Neural crest cell (in vitro differentiated cells): Measurements from ENCODE around the gene MON2. TPM values are rescaled to one million over a fixed set of nuclear protein-coding genes. Genes with fewer than 3 reads are reported as not detected.
A peak's percentile ranks its signal among the peaks of the same experiment; 100 is the strongest.

Source experiments
- DNase-seq: peaks from one replicate; pipeline ENCODE4 v3.0.0; 2021; ENCODE audit warnings: low read depth, mixed read lengths, low spot score
- H3K27ac Mint-ChIP-seq: one replicate; pipeline ENCODE4 v1.8.0; 2021; ENCODE audit warnings: mild to moderate bottlenecking, mixed read lengths; ENCODE audit not compliant: unreplicated experiment
- H3K27me3 Mint-ChIP-seq: 2 replicates; pipeline ENCODE4 v1.8.0; 2021; ENCODE audit warnings: low read depth, mild to moderate bottlenecking, mixed read lengths
- H3K36me3 Mint-ChIP-seq: 2 replicates; pipeline ENCODE4 v1.8.0; 2021; ENCODE audit warnings: low read depth, mild to moderate bottlenecking, mixed read lengths
- H3K4me1 Mint-ChIP-seq: 2 replicates; pipeline ENCODE4 v1.8.0; 2021; ENCODE audit warnings: mixed read lengths
- H3K4me3 Mint-ChIP-seq: one replicate; pipeline ENCODE4 v1.8.0; 2021; ENCODE audit warnings: mild to moderate bottlenecking, mixed read lengths
- H3K9me3 Mint-ChIP-seq: 2 replicates; pipeline ENCODE4 v1.8.0; 2021; ENCODE audit warnings: mixed read lengths
- total RNA-seq: library from RNA; stranded (reverse); gene quantifications from 2 replicates; pipeline ENCODE4 v1.2.1, GENCODE V29; 2021
- TF ChIP-seq, protein P1 (sequence below): fragments of 200-600 bp; sonication (generic); conservative IDR thresholded peaks from 2 replicates; pipeline ENCODE4 v1.5.0; 2021; ENCODE audit warnings: antibody characterized with exemption, mild to moderate bottlenecking

The MON2 gene
- total RNA-seq, 1 donor from 2014 or later = 40.1 TPM

- H3K27ac Mint-ChIP-seq = no peak overlapping the region
- TF ChIP-seq, protein P1, sequence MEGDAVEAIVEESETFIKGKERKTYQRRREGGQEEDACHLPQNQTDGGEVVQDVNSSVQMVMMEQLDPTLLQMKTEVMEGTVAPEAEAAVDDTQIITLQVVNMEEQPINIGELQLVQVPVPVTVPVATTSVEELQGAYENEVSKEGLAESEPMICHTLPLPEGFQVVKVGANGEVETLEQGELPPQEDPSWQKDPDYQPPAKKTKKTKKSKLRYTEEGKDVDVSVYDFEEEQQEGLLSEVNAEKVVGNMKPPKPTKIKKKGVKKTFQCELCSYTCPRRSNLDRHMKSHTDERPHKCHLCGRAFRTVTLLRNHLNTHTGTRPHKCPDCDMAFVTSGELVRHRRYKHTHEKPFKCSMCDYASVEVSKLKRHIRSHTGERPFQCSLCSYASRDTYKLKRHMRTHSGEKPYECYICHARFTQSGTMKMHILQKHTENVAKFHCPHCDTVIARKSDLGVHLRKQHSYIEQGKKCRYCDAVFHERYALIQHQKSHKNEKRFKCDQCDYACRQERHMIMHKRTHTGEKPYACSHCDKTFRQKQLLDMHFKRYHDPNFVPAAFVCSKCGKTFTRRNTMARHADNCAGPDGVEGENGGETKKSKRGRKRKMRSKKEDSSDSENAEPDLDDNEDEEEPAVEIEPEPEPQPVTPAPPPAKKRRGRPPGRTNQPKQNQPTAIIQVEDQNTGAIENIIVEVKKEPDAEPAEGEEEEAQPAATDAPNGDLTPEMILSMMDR = no peak
- no peaks in the 10 kb centered on the region for H3K36me3 Mint-ChIP-seq
- H3K9me3 Mint-ChIP-seq = no peaks in the 10 kb centered on the region
- DNase-seq = no peak
- peaks cover 7% of the 10 kb centered on the region for H3K4me1 Mint-ChIP-seq
- no peak overlapping the region for H3K4me3 Mint-ChIP-seq
- no peaks in the 10 kb centered on the region for H3K27me3 Mint-ChIP-seq
Measured at GRCh38 chr12:62597253-62597652, 130.6 kb downstream of the MON2 start.

- Mint-ChIP-seq H3K36me3 (no peaks in the 10 kb centered on the region), H3K4me3 (no peak overlapping the region), H3K27ac (no peak overlapping the region), H3K9me3 (no peaks in the 10 kb centered on the region), H3K4me1 (peaks cover 8% of the 10 kb centered on the region), H3K27me3 (peaks cover 4% of the 10 kb centered on the region)
- DNase-seq = no peak
- TF ChIP-seq, protein P1 = no peak
Measured at GRCh38 chr12:62598846-62599245, 132.2 kb downstream of the MON2 start.

- H3K36me3 Mint-ChIP-seq = peaks cover 3% of the 10 kb centered on the region
- peaks cover 4% of the 10 kb centered on the region for H3K27me3 Mint-ChIP-seq
- no peak overlapping the region for H3K27ac Mint-ChIP-seq
- DNase-seq = no peak
- TF ChIP-seq, protein P1 = peak; percentile 54
- H3K4me1 Mint-ChIP-seq = peaks cover 16% of the 10 kb centered on the region
- H3K9me3 Mint-ChIP-seq = no peaks in the 10 kb centered on the region
- H3K4me3 Mint-ChIP-seq = no peak overlapping the region
Measured at GRCh38 chr12:62599854-62600437, 133.3 kb downstream of the MON2 start.

DNA sequence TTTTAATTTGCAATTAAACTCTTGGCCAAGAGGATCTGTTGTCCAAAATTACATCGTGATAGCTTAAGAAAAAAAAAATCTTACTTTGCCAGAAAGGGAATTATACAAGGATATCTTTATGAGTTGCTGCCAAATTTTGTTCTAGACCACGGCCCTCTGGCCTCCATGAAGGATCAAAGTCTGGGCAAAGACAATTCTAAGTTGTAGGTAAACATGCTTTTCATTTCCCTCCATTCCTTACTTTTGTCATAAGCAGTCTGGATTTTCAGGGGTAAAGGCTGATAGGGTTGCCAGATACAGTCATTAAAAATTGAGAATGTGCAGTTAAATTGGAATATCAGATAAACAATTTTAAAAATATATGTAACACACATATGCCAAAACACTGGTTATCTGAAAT is 135.1 kb downstream of the MON2 start:
- TF ChIP-seq, protein P1 = no peak
- H3K4me1 Mint-ChIP-seq = peaks cover 34% of the 10 kb centered on the region

DNA sequence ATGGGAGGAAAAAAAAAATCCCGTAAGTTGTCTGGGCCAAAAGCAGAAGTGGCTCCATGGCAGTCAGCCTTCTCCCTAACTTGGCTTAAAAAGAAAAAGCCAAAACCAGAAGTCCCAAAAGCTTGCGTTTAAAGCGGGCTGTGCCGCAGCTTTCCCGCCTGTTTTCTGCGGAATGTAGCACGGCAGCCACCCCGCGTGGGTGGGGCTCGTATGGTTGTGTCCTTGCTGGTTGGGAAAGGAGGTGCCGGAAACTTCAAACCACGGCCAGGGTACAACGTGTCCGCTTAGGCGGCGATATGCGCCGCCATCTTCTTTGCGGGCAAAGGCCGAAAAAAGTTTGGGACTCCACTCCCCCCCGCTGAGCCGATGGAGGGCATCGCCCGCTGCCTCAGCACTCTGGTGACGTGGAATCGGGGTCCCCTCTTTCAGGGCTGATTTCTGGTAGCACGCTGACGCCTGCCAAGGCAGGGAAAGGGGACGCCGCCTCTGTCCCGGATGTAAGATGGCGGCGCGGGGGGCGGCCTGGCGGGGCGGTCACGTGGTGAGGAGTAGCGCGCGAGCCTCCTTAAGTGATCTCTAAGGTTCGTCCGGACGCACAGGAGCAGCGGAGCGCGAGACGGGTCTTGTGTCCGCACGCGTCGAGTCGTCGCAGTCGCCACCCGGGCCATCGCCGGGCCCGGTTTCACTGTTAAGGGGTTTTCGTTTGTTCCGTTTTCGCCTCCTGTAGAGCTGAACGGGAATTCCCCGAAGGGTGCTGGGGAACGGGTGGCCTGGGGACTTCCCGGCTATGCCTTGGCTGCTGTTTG is 135.8 kb downstream of the MON2 start:
- Mint-ChIP-seq H3K27ac (peak overlapping the region; percentile 99), H3K27me3 (peaks cover 4% of the 10 kb centered on the region), H3K36me3 (peaks cover 11% of the 10 kb centered on the region), H3K4me1 (peaks cover 38% of the 10 kb centered on the region), H3K9me3 (no peaks in the 10 kb centered on the region), H3K4me3 (peak overlapping the region; percentile 97)
- DNase-seq = peak; percentile 84
- TF ChIP-seq, protein P1 = no peak

More for the DNA sequence above, 135.1 kb downstream of the MON2 start:
- no peak for DNase-seq
- Mint-ChIP-seq H3K36me3 (peaks cover 11% of the 10 kb centered on the region), H3K27me3 (peaks cover 4% of the 10 kb centered on the region), H3K4me3 (peak overlapping the region; percentile 97), H3K27ac (peak overlapping the region; percentile 47), H3K9me3 (no peaks in the 10 kb centered on the region)
